ENCODE measurements around the gene AKAP1. TPM values are rescaled to one million over a fixed set of nuclear protein-coding genes. Genes with fewer than 3 reads are reported as not detected.

AKAP1 gene
- total RNA-seq, 1 donor from 2014 or later = 22.9 TPM

Other genes with a start within 250 kb of the AKAP1 start
- 3.2 TPM for gene TRIM25, start 171.2 kb upstream of the AKAP1 start, total RNA-seq
- 21.4 TPM for gene COIL, start 124.2 kb upstream of the AKAP1 start, total RNA-seq
- gene SCPEP1, start 107.1 kb upstream of the AKAP1 start, total RNA-seq = 2.7 TPM
- 28.3 TPM for gene MSI2, start 171.3 kb downstream of the AKAP1 start, total RNA-seq